BLaER1 treated with 17β-estradiol and CSF1 and Interleukin-3, amounts not matched to agents 10 nM and 100 nM (cell line): Measurements from ENCODE around the gene FAM53A.

Source experiments
- H3K27ac ChIP-seq, 11 experiments: shearing (Covaris generic); formaldehyde crosslinking; 2 replicates each; pipeline ENCODE4 v1.8.1; 2022
- H3K27me3 ChIP-seq, 11 experiments: shearing (Covaris generic); formaldehyde crosslinking; 2 replicates each; pipeline ENCODE4 v1.8.1; 2022
- H3K36me3 ChIP-seq, 11 experiments: shearing (Covaris generic); formaldehyde crosslinking; 2 replicates each; pipeline ENCODE4 v1.8.1; 2022
- H3K4me1 ChIP-seq, 10 experiments: shearing (Covaris generic); formaldehyde crosslinking; 2 replicates each; pipeline ENCODE4 v1.8.1; 2022
- H3K4me2 ChIP-seq, 11 experiments: shearing (Covaris generic); formaldehyde crosslinking; 2 replicates each; pipeline ENCODE4 v1.8.1; 2022
- H3K4me3 ChIP-seq, 10 experiments: shearing (Covaris generic); formaldehyde crosslinking; 2 replicates each; pipeline ENCODE4 v1.8.1; 2022
- H3K9ac ChIP-seq, 11 experiments: shearing (Covaris generic); formaldehyde crosslinking; 2 replicates each; pipeline ENCODE4 v1.8.1; 2022
- H3K9me3 ChIP-seq, 11 experiments: shearing (Covaris generic); formaldehyde crosslinking; replicated peaks in 1 of 11; 2 replicates each; pipeline ENCODE4 v1.8.1; 2022
- H4K20me1 ChIP-seq, 11 experiments: shearing (Covaris generic); formaldehyde crosslinking; 2 replicates each; pipeline ENCODE4 v1.8.1; 2022
- Cebpa-rat ChIP-seq, 11 experiments: shearing (Covaris generic); IDR thresholded peaks; 2 replicates each; pipeline ENCODE4 v1.8.1; 2022

The FAM53A gene

DNA sequence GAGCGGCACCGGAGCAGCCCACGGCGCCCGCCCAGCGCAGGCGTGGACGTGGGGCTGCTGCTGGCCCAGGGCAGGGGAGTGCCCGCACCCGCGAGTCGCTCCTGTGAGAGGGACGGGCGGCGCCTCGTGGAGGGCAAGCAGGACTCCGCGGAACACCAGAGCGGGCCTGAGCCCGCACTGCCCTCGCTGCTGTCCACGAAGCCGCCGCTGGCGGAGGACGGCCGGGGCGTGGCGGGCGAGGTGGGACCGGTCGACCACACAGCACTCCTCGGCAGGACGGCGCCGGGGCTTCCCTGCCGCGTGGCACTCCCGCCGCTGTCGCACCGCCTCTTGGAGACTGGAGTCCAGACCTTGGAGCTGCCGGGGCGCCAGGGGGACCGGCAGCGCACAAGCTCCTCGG is 29.0 kb downstream of the FAM53A start:
- H3K36me3 ChIP-seq: no peaks in the 10 kb centered on the region; a peak in 1 of 22 replicates
- no peak for TF ChIP-seq Cebpa-rat (IDR thresholded peaks at IDR 0.05)
- H3K4me2 ChIP-seq: no peak overlapping the region
- H4K20me1 ChIP-seq: peaks cover 0 to 4% (median 0%) of the 10 kb centered on the region in 11 experiments; a peak in 2 of 22 replicates
- peaks cover 0 to 18% (median 11%) of the 10 kb centered on the region in 10 experiments; a peak in 14 of 20 replicates for H3K4me1 ChIP-seq
- H3K27ac ChIP-seq: no peak overlapping the region
- no peak overlapping the region for H3K4me3 ChIP-seq
- 0 out of 22 replicates have a peak, but pooled peaks cover 0 to 4% (median 0%) of the 10 kb centered on the region in 11 experiments for H3K9me3 ChIP-seq
- H3K27me3 ChIP-seq: no peaks in the 10 kb centered on the region
- H3K9ac ChIP-seq: 0 out of 22 replicates have a peak overlapping the region, but pooled peaks of 1 of the 11 experiments have one; percentile 9

DNA sequence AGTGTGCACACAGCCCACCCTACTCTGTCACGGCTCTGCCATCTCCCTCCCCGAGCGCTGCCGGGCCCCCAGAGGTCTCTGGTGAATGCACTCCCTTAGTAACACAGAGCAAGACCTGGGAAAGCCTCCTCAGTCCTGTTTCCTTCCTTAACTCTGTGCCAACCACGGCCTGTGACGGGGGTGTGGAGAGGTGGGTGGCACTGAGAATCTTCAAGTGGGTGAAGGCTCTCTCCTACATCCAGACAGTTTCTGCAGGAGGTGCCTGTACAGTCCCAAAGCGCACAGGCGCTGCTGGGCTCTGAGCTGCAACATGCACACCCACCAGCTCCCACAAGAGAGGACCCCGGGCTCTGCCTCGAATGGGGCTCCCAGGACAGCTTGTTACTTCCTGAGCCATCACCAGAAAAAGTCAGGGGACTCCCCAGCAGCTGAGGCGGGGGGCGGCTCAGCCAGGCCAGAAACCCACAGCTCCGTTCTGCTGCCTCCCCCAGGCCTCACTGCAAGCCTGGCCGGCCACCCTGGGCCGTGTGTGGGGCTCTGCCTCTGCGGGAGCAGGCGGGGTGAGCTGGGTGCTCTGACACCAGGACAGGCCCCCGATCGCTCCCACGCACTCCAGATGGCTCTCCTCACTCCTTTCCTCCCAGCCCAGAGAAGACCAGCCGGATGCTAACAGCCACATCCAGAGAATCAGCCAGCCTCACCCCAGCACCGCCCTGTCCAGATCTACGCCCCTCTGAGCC is 29.7 kb downstream of the FAM53A start:
- no peaks in the 10 kb centered on the region; a peak in 1 of 22 replicates for H3K36me3 ChIP-seq
- TF ChIP-seq Cebpa-rat (IDR thresholded peaks at IDR 0.05): no peak
- peaks cover 0 to 18% (median 11%) of the 10 kb centered on the region in 10 experiments; a peak in 14 of 20 replicates for H3K4me1 ChIP-seq
- H3K27ac ChIP-seq: no peak overlapping the region
- peaks cover 0 to 4% (median 0%) of the 10 kb centered on the region in 11 experiments; a peak in 2 of 22 replicates for H4K20me1 ChIP-seq
- H3K9me3 ChIP-seq: 0 out of 22 replicates have a peak, but pooled peaks cover 0 to 5% (median 0%) of the 10 kb centered on the region in 11 experiments
- no peaks in the 10 kb centered on the region for H3K27me3 ChIP-seq
- H3K9ac ChIP-seq: peak overlapping the region in 5 of 11 experiments; percentile 6 to 37 (median 22); a peak in 4 of 22 replicates
- H3K4me3 ChIP-seq: no peak overlapping the region
- H3K4me2 ChIP-seq: peak overlapping the region in 8 of 11 experiments; percentile 11 to 57 (median 42); a peak in 15 of 22 replicates

DNA sequence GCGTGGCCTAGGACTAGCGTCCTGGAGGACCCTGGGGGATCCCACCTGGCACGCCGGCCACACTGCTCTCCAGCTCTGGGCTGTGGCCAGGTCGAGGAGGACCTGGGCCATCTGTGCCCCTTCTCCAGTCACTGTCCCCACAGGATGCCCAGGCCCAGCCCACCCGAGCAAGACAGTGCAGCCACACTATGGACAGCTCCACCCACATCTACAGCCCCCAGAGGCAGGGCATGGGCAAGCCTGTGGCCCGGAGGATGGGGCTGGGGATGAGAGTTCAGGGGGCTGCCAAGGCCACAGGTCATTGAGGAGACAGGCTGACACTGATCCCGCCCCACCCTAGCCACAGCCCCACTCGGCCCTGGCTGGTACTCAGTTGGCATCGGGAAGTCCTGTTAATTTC is 30.3 kb downstream of the FAM53A start:
- peak overlapping the region in 5 of 11 experiments; percentile 6 to 37 (median 22); a peak in 4 of 22 replicates for H3K9ac ChIP-seq

DNA sequence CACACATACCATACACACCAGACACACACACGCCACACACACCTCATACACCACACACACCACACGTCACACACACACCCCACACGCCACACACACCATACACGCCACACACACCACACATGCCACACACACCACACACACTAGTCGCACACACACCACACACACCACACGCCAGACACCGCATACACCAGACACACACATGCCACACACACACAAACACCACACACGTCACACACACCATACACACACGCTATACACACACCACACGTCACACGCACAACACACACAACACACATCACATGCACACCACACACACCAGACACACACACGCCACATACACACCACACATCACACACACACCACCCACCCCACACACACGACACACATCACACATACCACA is 32.0 kb downstream of the FAM53A start:
- peaks cover 0 to 30% (median 23%) of the 10 kb centered on the region in 10 experiments; a peak in 14 of 20 replicates for H3K4me1 ChIP-seq
- no peaks in the 10 kb centered on the region; a peak in 1 of 22 replicates for H3K36me3 ChIP-seq
- no peak overlapping the region for H3K4me2 ChIP-seq
- H3K9me3 ChIP-seq: 0 out of 22 replicates have a peak, but pooled peaks cover 0 to 5% (median 0%) of the 10 kb centered on the region in 11 experiments
- peaks cover 0 to 8% (median 0%) of the 10 kb centered on the region in 11 experiments; a peak in 3 of 22 replicates for H4K20me1 ChIP-seq
- no peak for TF ChIP-seq Cebpa-rat (IDR thresholded peaks at IDR 0.05)
- H3K27me3 ChIP-seq: no peaks in the 10 kb centered on the region
- no peak overlapping the region for H3K9ac ChIP-seq
- no peak overlapping the region for H3K4me3 ChIP-seq
- H3K27ac ChIP-seq: no peak overlapping the region

More for the DNA sequence above, 30.3 kb downstream of the FAM53A start:
- peaks cover 0 to 4% (median 0%) of the 10 kb centered on the region in 11 experiments; a peak in 2 of 22 replicates for H4K20me1 ChIP-seq
- no peak overlapping the region for H3K27ac ChIP-seq
- no peaks in the 10 kb centered on the region for H3K27me3 ChIP-seq
- H3K9me3 ChIP-seq: 0 out of 22 replicates have a peak, but pooled peaks cover 0 to 5% (median 0%) of the 10 kb centered on the region in 11 experiments
- peaks cover 0 to 21% (median 11%) of the 10 kb centered on the region in 10 experiments; a peak in 14 of 20 replicates for H3K4me1 ChIP-seq
- H3K4me3 ChIP-seq: no peak overlapping the region
- H3K4me2 ChIP-seq: peak overlapping the region in 8 of 11 experiments; percentile 11 to 57 (median 42); a peak in 13 of 22 replicates
- TF ChIP-seq Cebpa-rat (IDR thresholded peaks at IDR 0.05): no peak
- H3K36me3 ChIP-seq: no peaks in the 10 kb centered on the region; a peak in 1 of 22 replicates

DNA sequence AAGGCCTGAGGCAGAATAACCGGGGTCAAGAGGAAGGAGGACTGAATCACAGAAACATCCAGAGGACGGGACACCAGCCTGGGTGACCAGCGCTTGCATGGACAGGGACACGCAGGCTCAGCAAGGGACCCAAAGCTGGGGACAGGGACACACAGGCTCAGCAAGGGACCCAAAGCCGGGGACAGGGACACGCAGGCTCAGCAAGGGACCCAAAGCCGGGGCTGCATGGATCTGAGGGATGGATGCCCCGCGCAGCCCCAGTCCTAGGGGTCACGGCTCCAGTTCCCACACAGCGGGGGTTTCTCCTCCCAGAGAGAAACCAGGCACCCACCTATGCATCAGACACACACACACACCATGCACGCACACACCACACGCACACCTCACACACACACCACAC is 32.5 kb downstream of the FAM53A start:
- Histone ChIP-seq H3K9me3 (0 out of 22 replicates have a peak, but pooled peaks cover 0 to 5% (median 0%) of the 10 kb centered on the region in 11 experiments), H3K9ac (no peak overlapping the region), H3K4me2 (no peak overlapping the region), H3K27ac (no peak overlapping the region), H4K20me1 (peaks cover 0 to 8% (median 0%) of the 10 kb centered on the region in 11 experiments; a peak in 3 of 22 replicates), H3K4me1 (peaks cover 0 to 35% (median 26%) of the 10 kb centered on the region in 10 experiments; a peak in 14 of 20 replicates), H3K4me3 (no peak overlapping the region), H3K27me3 (no peaks in the 10 kb centered on the region), H3K36me3 (no peaks in the 10 kb centered on the region; a peak in 1 of 22 replicates)
- no peak for TF ChIP-seq Cebpa-rat (IDR thresholded peaks at IDR 0.05)

DNA sequence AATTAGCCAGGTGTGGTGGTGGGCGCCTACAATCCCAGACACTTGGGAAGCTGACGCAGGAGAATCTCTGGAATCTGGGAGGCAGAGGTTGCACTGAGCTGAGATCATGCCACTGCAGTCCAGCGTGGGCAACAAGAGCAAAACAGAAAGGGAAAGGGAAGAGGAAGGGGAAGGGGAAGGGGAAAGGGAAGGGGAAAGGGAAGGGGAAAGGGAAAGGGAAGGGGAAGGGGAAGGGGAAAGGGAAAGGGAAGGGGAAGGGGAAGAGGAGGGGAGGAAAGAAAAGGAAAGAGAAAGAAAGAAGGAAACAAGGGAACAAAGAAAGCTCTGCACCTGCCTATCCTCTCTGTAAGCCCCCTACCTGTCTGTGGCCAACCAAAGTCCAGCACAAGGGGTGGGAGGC is 35.2 kb downstream of the FAM53A start:
- Histone ChIP-seq H3K27ac (no peak overlapping the region), H3K27me3 (no peaks in the 10 kb centered on the region), H4K20me1 (peaks cover 0 to 9% (median 0%) of the 10 kb centered on the region in 11 experiments; a peak in 4 of 22 replicates), H3K4me3 (no peak overlapping the region), H3K36me3 (no peaks in the 10 kb centered on the region; a peak in 1 of 22 replicates), H3K9me3 (0 out of 22 replicates have a peak, but pooled peaks cover 0 to 5% (median 0%) of the 10 kb centered on the region in 11 experiments), H3K4me1 (peaks cover 0 to 51% (median 43%) of the 10 kb centered on the region in 10 experiments; a peak in 17 of 20 replicates), H3K4me2 (no peak overlapping the region), H3K9ac (no peak overlapping the region)
- TF ChIP-seq Cebpa-rat (IDR thresholded peaks at IDR 0.05): no peak

DNA sequence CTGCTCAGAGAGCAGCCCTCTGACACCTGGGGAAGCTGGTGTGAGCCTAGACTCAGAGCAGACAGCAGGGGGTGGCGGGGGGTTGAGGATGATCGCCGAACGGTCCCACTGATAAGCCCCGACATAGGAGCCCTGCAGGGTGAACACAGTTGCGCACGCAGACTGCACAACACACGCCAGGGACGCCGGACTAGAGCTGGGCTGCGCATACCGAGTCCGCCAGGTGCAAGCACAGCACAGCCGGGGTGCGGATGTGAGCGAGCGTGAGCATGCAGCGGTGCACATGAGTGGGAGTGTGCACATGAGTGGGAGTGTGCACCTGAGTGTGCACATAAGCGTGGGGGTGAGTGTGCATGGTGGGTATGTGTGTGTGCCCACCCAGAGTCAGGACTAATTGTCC is 36.7 kb downstream of the FAM53A start:
- Histone ChIP-seq H3K9me3 (0 out of 22 replicates have a peak, but pooled peaks cover 0 to 5% (median 0%) of the 10 kb centered on the region in 11 experiments), H3K4me3 (no peak overlapping the region), H4K20me1 (peaks cover 0 to 9% (median 0%) of the 10 kb centered on the region in 11 experiments; a peak in 4 of 22 replicates), H3K4me2 (peak overlapping the region in 6 of 11 experiments; percentile 7 to 53 (median 35); a peak in 7 of 22 replicates), H3K36me3 (no peaks in the 10 kb centered on the region; a peak in 1 of 22 replicates), H3K27ac (no peak overlapping the region), H3K27me3 (peaks cover 0 to 4% (median 0%) of the 10 kb centered on the region in 11 experiments; a peak in 6 of 22 replicates), H3K4me1 (peaks cover 0 to 52% (median 41%) of the 10 kb centered on the region in 10 experiments; a peak in 17 of 20 replicates), H3K9ac (no peak overlapping the region)
- TF ChIP-seq Cebpa-rat (IDR thresholded peaks at IDR 0.05): no peak

DNA sequence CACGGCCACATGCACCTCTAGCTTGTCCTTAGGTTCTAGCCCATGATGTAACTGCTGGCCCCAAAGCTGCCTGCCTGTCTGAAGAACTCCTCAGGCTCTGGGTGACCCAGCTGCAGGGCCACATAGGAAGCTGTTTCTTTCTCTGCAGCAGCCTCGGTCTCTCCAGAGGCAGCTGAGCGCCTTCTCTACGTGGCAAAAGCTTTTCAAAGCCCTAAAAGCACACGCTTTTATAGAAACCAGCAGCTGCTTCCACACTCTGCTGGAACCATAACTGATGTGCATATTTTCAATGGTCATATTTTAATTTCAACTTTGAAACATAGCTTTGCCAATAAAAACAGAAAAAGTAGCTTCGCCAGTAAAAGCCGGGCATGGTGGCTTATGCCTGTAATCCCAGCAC is 37.4 kb downstream of the FAM53A start:
- Histone ChIP-seq H3K27ac (no peak overlapping the region), H3K27me3 (peaks cover 6 to 12% (median 7%) of the 10 kb centered on the region in 11 experiments), H3K4me3 (no peak overlapping the region), H3K36me3 (no peaks in the 10 kb centered on the region; a peak in 1 of 22 replicates), H3K9ac (no peak overlapping the region; a peak in 1 of 22 replicates), H3K9me3 (0 out of 22 replicates have a peak, but pooled peaks cover 0 to 5% (median 0%) of the 10 kb centered on the region in 11 experiments), H3K4me2 (peak overlapping the region in 6 of 11 experiments; percentile 7 to 53 (median 27); a peak in 9 of 22 replicates), H3K4me1 (peaks cover 0 to 57% (median 41%) of the 10 kb centered on the region in 10 experiments; a peak in 17 of 20 replicates), H4K20me1 (peaks cover 0 to 13% (median 1%) of the 10 kb centered on the region in 11 experiments; a peak in 8 of 22 replicates)
- TF ChIP-seq Cebpa-rat (IDR thresholded peaks at IDR 0.05): no peak
